Stimulated activated naive CD8-positive, alpha-beta T cell treated with anti-CD3 and anti-CD28 coated beads, Interleukin-15, Interleukin-2, amounts not matched to agents 100 U/mL and 50 U/mL, for 24 hours (primary cell): ENCODE data around the gene SLMAP.

Experiments
- ATAC-seq: fragments of 150-1000 bp; cut with Tn5 transposase; one replicate; pipeline ENCODE4 v1.10.0; 2021
- DNase-seq: peaks from one replicate; pipeline ENCODE4 v3.0.0; 2021

Gene SLMAP

DNA sequence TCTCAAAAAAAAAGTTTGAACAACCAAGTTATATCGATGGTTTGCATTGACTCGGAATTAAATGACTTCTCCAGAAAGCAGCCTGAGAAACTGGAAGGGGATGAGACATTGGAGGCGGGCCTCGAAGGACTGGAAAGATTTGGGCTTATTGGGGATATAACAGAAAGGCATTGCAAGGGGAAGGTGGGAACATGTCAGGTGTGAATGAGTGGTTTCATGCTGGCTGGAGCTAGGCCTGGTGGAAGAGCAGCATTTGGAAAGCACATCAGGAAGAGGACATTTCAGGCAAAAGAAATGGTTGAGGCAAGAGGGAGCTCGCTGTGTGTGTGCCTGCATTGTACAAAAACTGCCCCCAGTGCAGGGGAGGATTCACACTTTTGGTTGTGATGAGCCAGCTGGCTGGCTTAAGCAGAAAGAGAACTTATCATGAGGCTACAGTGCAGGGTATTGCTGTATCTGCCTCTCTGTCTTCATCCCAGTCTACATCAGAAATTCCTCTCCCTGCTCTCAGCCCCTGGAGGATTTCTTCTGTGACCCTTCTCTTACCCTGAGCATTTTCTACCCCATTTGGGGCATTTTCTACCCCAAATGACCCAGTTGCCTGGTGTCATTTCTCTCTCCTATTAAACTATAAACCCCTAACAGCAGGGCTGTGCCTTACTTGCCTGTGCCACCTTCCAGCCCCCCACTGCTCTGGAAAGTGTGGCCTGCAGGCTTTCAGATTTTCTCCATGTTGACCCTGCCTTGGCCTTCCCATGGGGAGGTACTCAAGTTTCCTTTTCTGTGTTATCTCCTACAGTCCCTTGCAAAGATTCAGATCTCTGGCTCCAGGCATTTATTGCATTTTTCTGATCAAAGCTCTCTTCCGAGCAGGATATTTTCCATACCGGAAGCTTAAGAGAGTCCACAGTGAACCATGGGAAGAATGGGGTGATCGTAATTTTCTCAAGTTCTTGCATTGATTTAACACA, 187.7 kb downstream of the SLMAP start:
- ATAC-seq (no peak), DNase-seq (no peak)

DNA sequence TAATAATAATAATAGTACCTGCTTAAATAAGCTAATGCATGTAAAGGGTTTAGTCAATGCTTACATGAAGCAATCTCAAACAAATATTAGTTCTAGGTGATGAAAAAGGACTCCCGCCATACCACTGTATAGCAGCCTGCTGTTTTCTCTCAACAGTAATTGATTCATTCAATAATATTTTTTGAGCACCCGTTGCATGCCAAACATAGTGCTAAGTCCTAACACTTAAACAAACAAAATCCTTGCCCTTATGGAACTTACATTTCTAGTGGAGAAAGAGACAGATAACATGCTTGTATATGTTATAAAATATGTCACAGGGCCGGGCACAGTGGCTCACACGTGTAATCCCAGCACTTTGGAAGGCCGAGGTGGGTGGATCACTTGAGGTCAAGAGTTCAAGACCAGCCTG, 190.9 kb downstream of the SLMAP start:
- no peak for DNase-seq
- ATAC-seq: no peak

GRCh38 chr3:57948080-57948671, 192.1 kb downstream of the SLMAP start:
- no peak for DNase-seq
- no peak for ATAC-seq

- no peak for DNase-seq
- ATAC-seq: no peak
Measured at GRCh38 chr3:57948781-57949242, 192.7 kb downstream of the SLMAP start.

GRCh38 chr3:57949344-57949743, 193.2 kb downstream of the SLMAP start:
- ATAC-seq: no peak
- DNase-seq: no peak

DNA sequence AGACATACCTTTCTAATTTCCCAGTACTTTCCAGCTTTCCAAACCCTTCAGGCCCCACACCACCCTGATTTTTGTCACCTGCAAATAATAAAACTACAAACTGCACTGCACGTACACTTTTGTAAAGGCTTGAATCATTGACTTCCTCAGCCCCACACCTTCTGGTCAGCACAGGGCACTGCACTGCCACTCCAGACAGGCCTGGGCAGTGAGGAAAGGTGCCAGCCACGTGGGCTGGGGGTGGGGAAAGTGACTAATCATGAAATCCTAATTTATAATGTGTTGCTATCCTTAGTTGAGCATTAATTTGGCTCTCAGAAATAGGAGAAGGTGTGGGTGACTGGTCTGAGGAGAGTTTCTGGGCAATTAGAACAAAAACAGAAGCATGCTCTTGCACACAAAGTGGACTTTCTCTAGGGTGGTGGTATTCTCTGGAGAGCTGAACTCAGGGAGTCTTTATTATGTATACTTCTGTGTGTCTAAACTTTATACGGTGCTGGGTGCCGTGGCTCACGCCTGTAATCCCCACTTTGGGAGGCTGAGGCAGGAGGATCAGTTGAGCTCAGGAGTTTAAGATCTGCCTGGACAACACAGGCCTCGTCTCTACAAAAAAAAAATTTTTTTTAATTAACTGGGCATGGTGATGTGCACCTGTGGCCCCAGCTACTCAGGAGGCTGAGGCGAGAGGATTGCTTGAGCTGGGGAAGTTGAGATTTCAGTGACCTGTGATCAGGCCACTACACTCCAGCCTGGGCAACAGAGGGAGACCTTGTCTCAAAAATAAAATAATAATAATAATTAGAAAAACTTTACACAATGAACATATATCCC, 193.9 kb downstream of the SLMAP start:
- DNase-seq (no peak), ATAC-seq (no peak)

- DNase-seq: peak; percentile 16
- peak; percentile 77 for ATAC-seq
Measured at GRCh38 chr3:57951066-57951882, 195.2 kb downstream of the SLMAP start.

DNA sequence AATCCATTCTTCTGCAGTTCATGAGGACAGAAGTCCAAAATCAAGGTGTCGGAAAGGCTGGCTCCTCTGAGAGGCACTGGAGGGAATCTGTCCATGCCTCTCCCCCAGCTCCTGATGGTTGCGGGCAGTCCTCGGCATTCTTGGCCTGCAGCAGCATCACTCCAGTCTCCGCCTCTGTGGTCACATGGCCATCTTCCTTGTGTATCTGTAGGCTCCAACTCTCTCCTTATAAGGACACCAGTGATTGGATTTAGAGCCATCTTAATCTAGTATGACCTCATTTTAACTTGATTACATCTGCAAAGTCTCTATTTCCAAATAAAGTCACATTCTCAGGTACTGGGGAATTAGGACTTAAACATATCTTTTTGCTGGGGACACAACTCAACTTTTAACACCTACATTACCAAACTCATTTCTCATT, 196.1 kb downstream of the SLMAP start:
- DNase-seq (no peak), ATAC-seq (no peak)

GRCh38 chr3:57952651-57953050, 196.5 kb downstream of the SLMAP start:
- ATAC-seq: no peak
- no peak for DNase-seq

GRCh38 chr3:57953576-57953975, 197.5 kb downstream of the SLMAP start:
- DNase-seq: no peak
- ATAC-seq: no peak

GRCh38 chr3:57956119-57956832, 200.2 kb downstream of the SLMAP start:
- peak; percentile 45 for ATAC-seq
- DNase-seq: no peak

DNA sequence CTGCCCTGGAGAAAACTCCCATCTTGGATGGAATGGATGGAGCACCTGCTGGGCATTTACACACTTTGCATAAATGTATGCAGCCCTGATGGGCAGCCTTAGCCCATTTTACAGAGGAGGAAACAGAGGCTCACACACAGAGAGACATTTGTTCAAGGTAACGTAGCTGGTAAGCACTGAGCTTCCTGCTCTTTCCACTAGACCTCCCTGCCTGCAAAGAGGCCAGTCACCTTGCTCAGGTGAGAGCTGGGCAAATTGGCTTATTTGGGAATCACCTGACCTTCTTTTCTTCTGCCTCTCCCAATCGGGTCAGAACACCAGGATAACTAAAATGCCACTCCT, 200.7 kb downstream of the SLMAP start:
- DNase-seq (no peak), ATAC-seq (no peak)

GRCh38 chr3:57957824-57958223, 201.7 kb downstream of the SLMAP start:
- ATAC-seq (no peak), DNase-seq (no peak)

- DNase-seq: no peak
- ATAC-seq: no peak
Measured at GRCh38 chr3:57958642-57959422, 202.7 kb downstream of the SLMAP start.

DNA sequence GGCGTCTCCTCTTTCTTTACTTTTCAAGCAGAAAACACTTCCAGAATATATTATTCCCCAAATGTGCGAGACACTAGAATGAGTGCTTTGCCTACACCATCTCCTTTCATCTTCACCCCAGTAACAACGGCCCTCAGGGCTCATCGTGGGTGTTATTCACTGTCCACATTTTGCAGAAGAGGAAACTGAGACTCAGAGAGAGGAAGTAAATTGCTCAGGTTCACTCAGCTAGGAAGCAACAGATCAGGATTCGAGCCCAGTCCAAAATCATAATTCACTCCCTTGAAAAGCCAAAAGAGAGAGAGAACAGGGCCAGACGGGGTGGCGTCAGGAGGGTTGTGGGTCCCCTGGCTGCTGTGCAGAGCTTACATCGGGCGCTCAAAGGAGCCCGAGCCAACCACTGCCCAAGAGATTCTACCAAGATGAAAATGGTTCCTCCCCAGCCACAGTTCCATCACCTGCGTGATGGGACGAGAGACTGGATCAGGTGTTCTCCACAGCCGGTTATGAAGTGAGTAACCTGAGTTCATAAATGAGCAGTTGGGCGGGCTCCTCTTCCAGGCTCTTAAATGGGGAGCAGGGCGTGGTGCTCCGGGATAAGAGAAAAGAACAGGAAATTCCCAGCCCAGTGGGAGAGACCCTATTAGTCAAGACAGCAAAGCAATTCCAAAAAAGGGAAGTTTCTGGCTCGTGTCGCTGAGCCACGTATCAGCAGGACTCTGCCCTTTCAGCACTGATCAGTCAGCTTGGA, 203.5 kb downstream of the SLMAP start:
- ATAC-seq: no peak
- no peak for DNase-seq

DNA sequence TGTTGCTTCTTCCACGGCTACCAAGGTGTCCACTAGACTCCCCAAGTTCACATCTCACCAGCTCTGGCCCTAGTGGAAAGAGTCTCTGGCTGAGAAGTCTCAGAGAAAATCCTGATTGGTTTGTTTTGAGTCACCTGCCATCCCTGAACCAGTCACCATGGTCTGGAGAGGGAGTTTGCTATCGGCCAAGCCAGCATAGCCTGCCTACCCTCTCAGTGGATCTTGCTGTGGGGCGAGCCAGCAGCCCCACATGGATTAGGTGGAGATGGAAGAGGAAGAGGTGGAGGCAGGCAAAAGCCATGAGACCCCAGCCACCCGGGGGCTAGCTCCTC, 204.0 kb downstream of the SLMAP start:
- ATAC-seq (no peak), DNase-seq (no peak)

- no peak for ATAC-seq
- no peak for DNase-seq
Measured at GRCh38 chr3:57961177-57961827, 205.2 kb downstream of the SLMAP start.

DNA sequence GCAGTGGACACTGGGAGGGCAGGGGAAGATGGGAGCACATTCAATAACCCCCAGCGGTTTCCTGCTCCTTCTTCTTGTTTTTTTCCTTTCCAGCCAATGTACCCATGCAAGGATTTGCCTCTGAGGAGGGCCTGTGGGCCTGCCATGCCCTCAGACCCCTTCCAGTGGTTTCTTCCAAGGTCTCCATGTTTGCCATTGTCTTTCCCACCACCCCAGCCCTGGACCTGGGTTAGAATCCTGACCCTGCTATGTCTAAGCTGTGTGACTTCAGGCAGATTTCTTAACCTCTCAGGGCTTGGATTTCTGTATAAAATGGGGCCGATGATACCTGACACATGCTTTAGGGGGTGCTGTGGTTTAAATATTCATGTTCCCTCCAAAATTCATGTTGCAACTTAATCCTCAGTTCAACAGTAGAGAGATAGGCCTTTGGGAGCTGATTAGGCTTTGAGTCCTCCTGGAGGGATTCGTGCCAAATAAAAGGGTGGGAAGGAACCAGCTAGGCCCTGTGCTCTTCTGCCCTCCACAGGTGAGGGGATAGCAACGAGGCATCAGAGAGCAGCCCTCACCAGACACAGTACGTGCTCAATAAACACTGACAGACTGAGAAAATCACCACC, 205.8 kb downstream of the SLMAP start:
- DNase-seq: no peak
- ATAC-seq: no peak

DNA sequence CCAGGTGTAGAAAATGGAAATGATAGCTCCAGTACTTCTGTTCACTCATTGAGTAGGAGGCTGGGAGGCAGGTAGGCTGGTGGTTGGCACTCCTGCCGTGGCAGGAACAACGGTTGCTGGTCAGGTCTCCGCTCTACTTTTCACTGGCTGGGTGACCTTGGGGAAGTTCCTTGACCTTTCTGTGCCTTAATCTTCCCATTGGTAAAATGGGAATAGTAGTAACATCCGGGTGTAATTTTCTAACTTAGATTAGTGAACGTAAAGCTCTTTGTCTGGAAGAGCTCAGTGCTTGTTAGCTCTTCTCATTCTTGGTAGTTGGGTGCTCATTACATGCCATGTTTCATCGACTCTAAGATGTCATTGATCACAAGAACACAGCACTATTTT, 206.3 kb downstream of the SLMAP start:
- no peak for ATAC-seq

More for the DNA sequence above, 206.3 kb downstream of the SLMAP start:
- no peak for DNase-seq
